ENCODE results near the gene ENDOD1. TPM values are rescaled to one million over a fixed set of nuclear protein-coding genes. Genes with fewer than 3 reads are reported as not detected.

ENDOD1 gene
- total RNA-seq, 1 donor from 2014 or later = 71.1 TPM

GRCh38 chr11:95111923-95112540 is 22.4 kb downstream of the ENDOD1 start:
- H3K36me3 Mint-ChIP-seq (ENCODE audit: low read depth) = peaks cover 5% of the 10 kb centered on the region
- DNase-seq (ENCODE audit: low spot score) = no peak
- peaks cover 37% of the 10 kb centered on the region for H3K4me1 Mint-ChIP-seq (ENCODE audit: low read depth)
- H3K27me3 Mint-ChIP-seq (ENCODE audit: low read depth) = no peaks in the 10 kb centered on the region
- H3K4me3 Mint-ChIP-seq (ENCODE audit: unreplicated experiment) = no peak overlapping the region
- H3K9me3 Mint-ChIP-seq (ENCODE audit: low read depth) = no peaks in the 10 kb centered on the region
- no peak overlapping the region for H3K27ac Mint-ChIP-seq (ENCODE audit: unreplicated experiment)
- no peak for TF ChIP-seq CTCF (IDR thresholded peaks at IDR 0.05)

GRCh38 chr11:95115597-95115996 is 26.0 kb downstream of the ENDOD1 start:
- Mint-ChIP-seq H3K27ac (ENCODE audit: unreplicated experiment) (no peak overlapping the region), H3K4me3 (ENCODE audit: unreplicated experiment) (no peak overlapping the region), H3K27me3 (ENCODE audit: low read depth) (no peaks in the 10 kb centered on the region), H3K9me3 (ENCODE audit: low read depth) (peaks cover 14% of the 10 kb centered on the region), H3K4me1 (ENCODE audit: low read depth) (peaks cover 5% of the 10 kb centered on the region), H3K36me3 (ENCODE audit: low read depth) (no peaks in the 10 kb centered on the region)
- no peak for TF ChIP-seq CTCF (IDR thresholded peaks at IDR 0.05)
- DNase-seq (ENCODE audit: low spot score) = no peak

- no peak for DNase-seq (ENCODE audit: low spot score)
- TF ChIP-seq CTCF (IDR thresholded peaks at IDR 0.05) = no peak
- Mint-ChIP-seq H3K4me1 (ENCODE audit: low read depth) (peaks cover 9% of the 10 kb centered on the region), H3K9me3 (ENCODE audit: low read depth) (peaks cover 14% of the 10 kb centered on the region), H3K36me3 (ENCODE audit: low read depth) (no peaks in the 10 kb centered on the region), H3K27me3 (ENCODE audit: low read depth) (no peaks in the 10 kb centered on the region), H3K27ac (ENCODE audit: unreplicated experiment) (no peak overlapping the region), H3K4me3 (ENCODE audit: unreplicated experiment) (no peak overlapping the region)
Measured at GRCh38 chr11:95119361-95120060, 29.9 kb downstream of the ENDOD1 start.

DNA sequence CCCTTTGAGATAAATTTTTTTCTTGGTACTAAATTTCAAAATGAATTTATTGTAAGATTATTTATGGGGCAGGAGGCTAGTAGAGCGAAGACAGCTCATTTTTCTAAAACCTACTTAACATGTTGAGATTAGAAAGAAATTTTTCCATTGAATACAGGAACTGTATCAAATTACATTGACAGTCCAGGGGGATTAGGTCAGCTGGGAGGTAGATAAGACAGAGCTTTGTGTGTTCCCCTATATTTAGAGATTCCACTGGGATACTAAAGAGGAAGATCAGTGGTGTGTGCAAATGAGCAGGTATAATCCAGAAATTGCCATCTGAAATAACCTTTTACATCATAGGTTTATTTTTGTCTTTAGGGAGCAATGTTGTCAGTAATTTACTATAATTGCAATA is 32.1 kb downstream of the ENDOD1 start:
- no peak for TF ChIP-seq CTCF (IDR thresholded peaks at IDR 0.05)
- Mint-ChIP-seq H3K4me3 (ENCODE audit: unreplicated experiment) (no peak overlapping the region), H3K36me3 (ENCODE audit: low read depth) (peaks cover 2% of the 10 kb centered on the region), H3K4me1 (ENCODE audit: low read depth) (peaks cover 9% of the 10 kb centered on the region), H3K27ac (ENCODE audit: unreplicated experiment) (no peak overlapping the region), H3K27me3 (ENCODE audit: low read depth) (no peaks in the 10 kb centered on the region), H3K9me3 (ENCODE audit: low read depth) (peaks cover 14% of the 10 kb centered on the region)
- no peak for DNase-seq (ENCODE audit: low spot score)

- H3K4me1 Mint-ChIP-seq (ENCODE audit: low read depth) = peaks cover 9% of the 10 kb centered on the region
- peaks cover 5% of the 10 kb centered on the region for H3K9me3 Mint-ChIP-seq (ENCODE audit: low read depth)
- no peak for TF ChIP-seq CTCF (IDR thresholded peaks at IDR 0.05)
- peaks cover 4% of the 10 kb centered on the region for H3K36me3 Mint-ChIP-seq (ENCODE audit: low read depth)
- no peak for DNase-seq (ENCODE audit: low spot score)
- H3K4me3 Mint-ChIP-seq (ENCODE audit: unreplicated experiment) = no peak overlapping the region
- no peak overlapping the region for H3K27ac Mint-ChIP-seq (ENCODE audit: unreplicated experiment)
- no peaks in the 10 kb centered on the region for H3K27me3 Mint-ChIP-seq (ENCODE audit: low read depth)
Measured at GRCh38 chr11:95123556-95123955, 33.9 kb downstream of the ENDOD1 start.

Data from chondrocyte (in vitro differentiated cells).